GM12873 (cell line): Measurements from ENCODE around the gene COG3.

Experiments
- TF ChIP-seq, protein P1 (sequence below): IDR thresholded peaks from 2 replicates; pipeline ENCODE4 v1.5.1; 2012; ENCODE audit warnings: low read depth, mild to moderate bottlenecking, moderate library complexity, low read length, control low read depth; ENCODE audit not compliant: insufficient read depth; ENCODE audit errors: missing control alignments

The COG3 gene

DNA sequence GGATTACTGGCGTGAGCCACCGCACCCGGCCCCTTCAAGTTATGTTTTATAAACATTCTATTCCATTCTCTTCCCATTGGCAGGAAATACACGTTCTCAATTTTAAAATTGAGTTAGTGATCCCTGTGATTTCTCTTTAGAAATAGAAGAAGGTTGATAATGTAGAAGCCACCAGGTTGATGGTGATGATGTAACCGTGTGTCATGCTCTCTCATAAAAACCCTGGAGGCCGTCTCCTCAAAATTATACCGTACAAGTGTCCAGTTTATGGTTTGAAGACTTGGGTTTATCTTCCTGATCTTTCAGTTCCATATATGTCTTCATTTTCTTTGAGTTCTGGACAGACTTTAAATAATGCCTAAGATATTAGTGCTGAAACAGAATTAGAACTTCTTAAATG is 32.2 kb downstream of the COG3 start:
- TF ChIP-seq, protein P1, sequence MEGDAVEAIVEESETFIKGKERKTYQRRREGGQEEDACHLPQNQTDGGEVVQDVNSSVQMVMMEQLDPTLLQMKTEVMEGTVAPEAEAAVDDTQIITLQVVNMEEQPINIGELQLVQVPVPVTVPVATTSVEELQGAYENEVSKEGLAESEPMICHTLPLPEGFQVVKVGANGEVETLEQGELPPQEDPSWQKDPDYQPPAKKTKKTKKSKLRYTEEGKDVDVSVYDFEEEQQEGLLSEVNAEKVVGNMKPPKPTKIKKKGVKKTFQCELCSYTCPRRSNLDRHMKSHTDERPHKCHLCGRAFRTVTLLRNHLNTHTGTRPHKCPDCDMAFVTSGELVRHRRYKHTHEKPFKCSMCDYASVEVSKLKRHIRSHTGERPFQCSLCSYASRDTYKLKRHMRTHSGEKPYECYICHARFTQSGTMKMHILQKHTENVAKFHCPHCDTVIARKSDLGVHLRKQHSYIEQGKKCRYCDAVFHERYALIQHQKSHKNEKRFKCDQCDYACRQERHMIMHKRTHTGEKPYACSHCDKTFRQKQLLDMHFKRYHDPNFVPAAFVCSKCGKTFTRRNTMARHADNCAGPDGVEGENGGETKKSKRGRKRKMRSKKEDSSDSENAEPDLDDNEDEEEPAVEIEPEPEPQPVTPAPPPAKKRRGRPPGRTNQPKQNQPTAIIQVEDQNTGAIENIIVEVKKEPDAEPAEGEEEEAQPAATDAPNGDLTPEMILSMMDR = no peak

DNA sequence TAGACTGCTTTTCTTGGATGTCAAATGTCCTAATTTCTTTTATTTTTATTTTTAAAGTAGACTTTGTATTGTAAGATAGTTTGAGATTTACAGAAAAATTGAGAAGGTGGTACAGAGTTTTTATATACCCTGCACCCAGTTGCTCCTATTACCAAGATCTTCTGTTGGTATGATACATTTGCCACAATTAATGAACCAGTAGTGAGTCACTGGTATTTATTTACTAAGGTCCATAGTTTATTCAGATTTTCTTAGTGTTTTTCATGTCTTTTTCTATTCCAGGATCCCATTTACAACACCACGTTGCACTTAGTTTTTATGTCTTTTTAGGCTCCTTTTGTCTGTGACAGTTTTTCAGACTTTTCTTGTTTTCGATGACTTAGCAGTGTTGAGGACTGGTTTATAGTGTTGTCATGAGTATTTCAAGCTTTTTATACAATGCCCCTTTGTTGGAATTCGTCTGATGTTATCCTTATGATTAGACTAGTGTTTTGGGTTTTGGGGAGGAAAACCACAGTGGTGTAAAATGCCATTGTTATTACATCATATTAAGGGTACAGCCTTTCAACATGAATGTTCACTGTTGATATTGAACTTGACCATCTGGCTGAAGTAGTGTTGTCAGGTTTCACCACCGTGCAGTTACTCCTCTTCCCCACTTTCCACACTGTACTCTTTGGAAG is 35.9 kb downstream of the COG3 start:
- TF ChIP-seq, protein P1 = no peak

- TF ChIP-seq, protein P1 = no peak
These were observed 36.4 kb downstream of the COG3 start for GRCh38 chr13:45501175-45501526.

GRCh38 chr13:45503658-45504057 is 38.9 kb downstream of the COG3 start:
- TF ChIP-seq, protein P1 = no peak

DNA sequence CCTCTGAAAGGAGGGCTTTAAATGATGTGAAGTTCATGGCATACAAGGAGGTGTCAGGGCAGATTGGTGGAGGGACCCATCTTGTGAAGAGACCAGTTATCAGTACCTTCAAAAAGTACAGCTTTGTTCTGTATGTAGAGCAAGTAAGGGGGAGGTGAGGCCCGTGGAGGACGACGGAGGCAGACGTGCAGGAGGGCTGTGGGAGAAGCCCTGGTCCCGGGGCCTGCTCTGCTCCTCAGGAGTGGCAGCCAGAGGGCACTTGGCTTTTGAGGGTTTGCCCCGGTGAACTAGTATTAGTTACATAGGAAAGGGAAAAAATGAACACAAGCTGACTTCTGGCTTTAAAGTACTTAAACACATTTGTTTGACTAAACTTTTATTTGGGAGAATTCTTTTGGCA is 42.1 kb downstream of the COG3 start:
- TF ChIP-seq, protein P1 = no peak

- TF ChIP-seq, protein P1 = no peak
These were observed 44.0 kb downstream of the COG3 start for GRCh38 chr13:45508776-45509175.

GRCh38 chr13:45510672-45511071 is 45.9 kb downstream of the COG3 start:
- TF ChIP-seq, protein P1 = no peak
